Transverse colon (tissue), 4 donors: Measurements from ENCODE around the gene TLR6.

ENCODE experiments used
- EP300 ChIP-seq: sonication (generic); formaldehyde crosslinking; IDR thresholded peaks from one replicate; pipeline ENCODE4 v1.6.1; 2017; ENCODE audit warnings: antibody characterized with exemption, low read depth
- POLR2AphosphoS5 ChIP-seq, 3 donors: sonication (generic); formaldehyde crosslinking; IDR thresholded peaks; one replicate each; pipeline ENCODE4 v1.6.1; 2016; ENCODE audit warnings: antibody characterized with exemption in 3 of 3
- TF ChIP-seq, protein P1 (sequence below), 5 experiments: fragments of 200-600 bp in 3 of 5; fragments of 450-650 bp in 2 of 5; sonication (generic) in 3 of 5; IDR thresholded peaks; 1 replicate in 2 of 5; 2 replicates in 3 of 5; pipeline ENCODE4 v1.5.1; 2016 to 2017; ENCODE audit warnings: antibody characterized with exemption in 5 of 5, inconsistent platforms in 3 of 5, mild to moderate bottlenecking in 2 of 5, moderate library complexity in 1 of 5

DNA sequence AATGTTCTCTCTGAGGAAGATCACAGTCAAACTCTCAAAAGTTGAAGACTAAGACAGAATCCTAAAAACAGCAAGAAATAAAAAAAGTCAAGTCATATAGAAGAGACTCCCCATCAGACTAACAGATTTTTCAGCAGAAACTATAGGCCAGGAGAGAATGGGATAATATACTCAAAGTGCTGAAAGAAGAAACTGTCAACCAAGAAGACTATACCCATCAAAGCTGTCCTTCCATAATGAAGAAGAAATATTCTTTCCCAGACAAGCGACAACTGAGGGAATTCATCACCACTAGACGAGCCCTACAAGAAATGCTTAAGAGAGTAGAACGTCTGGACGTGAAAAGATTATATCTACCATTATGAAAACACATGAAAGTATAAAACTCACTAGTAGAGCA is 22.0 kb downstream of the TLR6 start:
- TF ChIP-seq, protein P1, sequence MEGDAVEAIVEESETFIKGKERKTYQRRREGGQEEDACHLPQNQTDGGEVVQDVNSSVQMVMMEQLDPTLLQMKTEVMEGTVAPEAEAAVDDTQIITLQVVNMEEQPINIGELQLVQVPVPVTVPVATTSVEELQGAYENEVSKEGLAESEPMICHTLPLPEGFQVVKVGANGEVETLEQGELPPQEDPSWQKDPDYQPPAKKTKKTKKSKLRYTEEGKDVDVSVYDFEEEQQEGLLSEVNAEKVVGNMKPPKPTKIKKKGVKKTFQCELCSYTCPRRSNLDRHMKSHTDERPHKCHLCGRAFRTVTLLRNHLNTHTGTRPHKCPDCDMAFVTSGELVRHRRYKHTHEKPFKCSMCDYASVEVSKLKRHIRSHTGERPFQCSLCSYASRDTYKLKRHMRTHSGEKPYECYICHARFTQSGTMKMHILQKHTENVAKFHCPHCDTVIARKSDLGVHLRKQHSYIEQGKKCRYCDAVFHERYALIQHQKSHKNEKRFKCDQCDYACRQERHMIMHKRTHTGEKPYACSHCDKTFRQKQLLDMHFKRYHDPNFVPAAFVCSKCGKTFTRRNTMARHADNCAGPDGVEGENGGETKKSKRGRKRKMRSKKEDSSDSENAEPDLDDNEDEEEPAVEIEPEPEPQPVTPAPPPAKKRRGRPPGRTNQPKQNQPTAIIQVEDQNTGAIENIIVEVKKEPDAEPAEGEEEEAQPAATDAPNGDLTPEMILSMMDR (IDR thresholded peaks at IDR 0.05) = no peak
- TF ChIP-seq EP300 (no peak), POLR2AphosphoS5 (IDR thresholded peaks at IDR 0.05) (no peak)
